Left hindlimb (tissue), 1 donor: ENCODE measurements around the gene RABGAP1.

ENCODE experiments used
- DNase-seq: peaks from one replicate; pipeline ENCODE4 v3.0.0-alpha.2; 2018

The RABGAP1 gene

GRCh38 chr9:123011380-123011779 lies 70.6 kb downstream of the RABGAP1 start:
- no peak for DNase-seq

DNA sequence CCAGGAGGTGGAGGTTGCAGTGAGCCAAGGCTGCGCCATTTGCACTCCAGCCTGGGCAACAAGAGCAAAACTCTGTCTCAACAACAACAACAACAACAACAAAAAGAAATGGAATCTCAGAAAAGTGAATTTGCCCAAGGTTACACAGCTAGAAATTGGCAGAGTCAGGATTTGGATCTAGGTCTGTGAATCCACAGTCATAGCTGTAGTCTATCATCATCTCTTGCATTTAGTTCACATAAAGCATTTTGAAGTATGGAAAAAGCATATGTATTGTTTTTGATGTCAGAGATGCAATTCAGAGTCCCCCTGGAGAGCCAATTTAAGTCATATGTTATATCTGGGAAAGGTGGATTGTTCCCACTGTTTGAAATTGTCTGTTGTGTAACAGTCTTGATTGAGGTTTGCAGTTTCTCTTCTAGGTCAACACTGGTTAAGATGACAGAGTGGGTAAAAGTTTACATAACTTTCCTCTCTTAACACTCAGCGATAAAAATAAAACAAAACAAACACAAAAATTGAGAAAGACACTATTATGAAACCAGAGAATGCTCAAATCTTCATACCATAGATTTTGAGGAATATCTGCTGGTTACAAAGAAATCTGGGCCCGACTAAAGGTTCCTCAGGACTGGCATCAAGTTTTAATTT lies 71.2 kb downstream of the RABGAP1 start:
- DNase-seq, result no peak

DNA sequence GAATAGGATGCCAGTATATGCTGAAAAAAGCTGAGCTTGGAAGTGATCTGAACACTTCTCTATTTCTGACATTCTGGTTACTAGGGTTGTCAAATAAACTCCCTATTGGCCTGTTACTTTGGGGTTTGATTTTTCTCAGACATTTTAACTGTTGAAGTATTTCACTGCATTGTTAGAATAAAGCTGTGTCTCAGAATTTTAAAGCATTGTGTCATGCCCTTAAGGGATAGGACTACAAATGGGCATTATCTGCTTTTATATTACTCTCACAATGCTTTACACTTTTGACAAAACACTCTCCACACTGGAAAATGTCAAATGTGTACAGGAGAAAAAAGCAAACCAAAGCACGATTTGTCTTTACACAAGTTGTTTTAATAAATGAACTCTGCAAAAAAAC lies 75.8 kb downstream of the RABGAP1 start:
- no peak for DNase-seq

DNA sequence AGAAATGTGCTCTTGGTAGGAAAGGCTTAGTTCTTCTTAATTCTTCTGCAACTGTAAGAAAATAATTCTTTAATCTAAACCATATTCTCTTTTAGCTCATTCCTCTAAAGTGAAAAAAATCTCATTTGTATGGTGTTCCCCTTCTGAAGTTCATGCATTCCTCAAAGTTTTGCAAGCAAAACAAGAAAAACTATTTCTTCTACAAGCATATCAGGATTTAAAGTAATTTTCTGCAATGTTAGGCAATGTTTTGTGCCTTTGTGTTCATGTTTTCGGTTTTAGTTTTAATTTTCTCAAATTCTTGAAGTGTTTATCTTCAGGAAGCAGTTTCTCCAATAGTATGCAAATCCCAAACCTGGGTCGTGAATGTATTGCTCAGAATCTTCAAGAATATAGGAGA lies 80.0 kb downstream of the RABGAP1 start:
- DNase-seq, result no peak

GRCh38 chr9:123026425-123026824 lies 85.6 kb downstream of the RABGAP1 start:
- DNase-seq, result no peak

- DNase-seq, result no peak
These were observed 86.7 kb downstream of the RABGAP1 start for GRCh38 chr9:123027517-123027916.

DNA sequence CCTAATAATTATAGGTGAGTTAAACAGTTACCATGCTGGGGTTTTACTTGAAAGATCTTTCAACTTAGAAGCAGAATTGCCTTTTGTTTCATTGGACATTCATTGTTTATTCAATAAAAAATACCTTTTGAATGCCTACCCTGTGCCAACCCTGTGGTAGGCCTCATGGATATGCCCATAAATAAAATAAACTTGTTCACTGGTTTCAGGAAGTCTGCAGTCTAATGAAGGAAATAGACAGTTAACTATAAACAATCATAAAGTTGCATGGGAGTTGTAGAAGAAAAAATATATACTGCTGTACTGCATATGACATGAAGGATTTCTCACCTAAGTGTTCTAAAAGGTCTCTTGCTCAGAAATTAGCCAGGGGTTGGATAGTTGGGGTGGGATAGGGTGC lies 87.3 kb downstream of the RABGAP1 start:
- no peak for DNase-seq

DNA sequence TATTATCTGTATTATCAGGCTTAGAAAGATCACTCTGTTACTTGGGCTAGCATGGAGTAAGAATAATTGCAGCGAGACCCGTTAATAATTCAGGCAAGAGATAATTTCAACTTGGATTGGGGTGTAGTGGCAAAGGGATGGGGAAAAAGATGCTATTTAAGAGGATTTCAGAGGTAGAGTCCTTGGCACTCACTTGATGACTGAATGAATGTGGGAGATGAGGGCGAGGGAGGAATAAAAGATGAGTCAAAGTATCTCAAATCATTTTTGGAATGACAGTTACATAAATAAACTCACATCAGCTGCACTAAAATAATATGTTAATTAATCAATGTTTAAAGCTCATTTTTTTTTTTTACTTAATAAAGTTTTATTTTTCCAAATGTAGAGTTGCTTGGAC lies 88.2 kb downstream of the RABGAP1 start:
- DNase-seq, result no peak

DNA sequence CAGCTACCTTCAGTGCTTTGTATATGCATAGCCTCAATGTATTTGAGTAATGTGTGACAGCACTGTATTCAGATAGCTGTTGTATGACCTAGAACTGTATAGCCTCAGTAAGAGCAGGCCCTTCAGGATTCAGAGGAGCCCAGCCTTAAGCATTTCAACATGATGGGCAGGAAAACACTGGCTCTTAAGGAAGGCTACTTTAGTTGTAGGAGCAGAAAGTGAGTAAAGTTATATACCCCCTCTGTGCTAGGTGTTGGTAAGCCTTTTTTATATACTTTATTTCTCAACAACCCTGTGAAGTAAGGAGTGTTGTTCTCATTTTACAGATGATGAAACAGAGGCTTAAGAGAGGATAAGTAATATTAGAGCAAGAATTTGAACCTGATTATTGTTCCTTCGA lies 91.1 kb downstream of the RABGAP1 start:
- DNase-seq, result no peak

GRCh38 chr9:123033352-123033751 lies 92.5 kb downstream of the RABGAP1 start, which contains the start of gene GPR21:
GPR21 (plus strand) TSS chr9:123033667; CDS start chr9:123034567, 900 bp downstream.
- no peak for DNase-seq

DNA sequence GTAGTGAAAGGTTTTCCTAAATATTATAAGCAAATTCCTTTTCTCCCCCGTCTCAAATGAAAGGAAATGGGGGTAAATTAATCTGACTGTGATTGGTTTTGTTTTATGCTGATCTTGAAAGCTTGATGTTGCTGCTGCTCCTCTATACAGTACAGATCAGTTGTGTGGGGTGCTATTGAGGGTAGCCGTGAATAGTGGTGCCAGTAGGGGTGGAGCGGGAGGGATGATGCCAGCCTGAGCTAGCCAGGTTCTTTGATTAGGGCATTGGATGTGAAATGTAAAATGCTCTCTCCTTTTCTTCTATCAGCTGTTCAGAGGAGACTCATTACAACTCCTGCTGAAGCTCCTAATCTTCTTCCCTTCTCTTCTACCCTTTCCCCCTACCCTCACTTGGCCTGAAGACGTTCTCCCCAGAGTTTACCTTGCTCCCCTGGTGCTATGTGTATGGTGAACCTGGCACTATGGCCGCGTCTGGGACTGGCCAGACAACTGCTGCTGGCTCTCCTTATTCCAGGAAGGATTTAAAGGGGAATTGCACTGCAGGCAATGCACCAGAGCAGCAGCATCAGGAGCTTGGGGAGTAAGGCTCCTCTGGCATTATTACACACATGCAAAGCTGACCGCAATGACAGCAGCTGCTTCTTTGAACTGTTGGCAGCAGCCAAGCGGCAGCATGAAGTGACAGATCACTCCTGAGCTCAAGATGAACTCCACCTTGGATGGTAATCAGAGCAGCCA lies 93.2 kb downstream of the RABGAP1 start:
- DNase-seq, result no peak

DNA sequence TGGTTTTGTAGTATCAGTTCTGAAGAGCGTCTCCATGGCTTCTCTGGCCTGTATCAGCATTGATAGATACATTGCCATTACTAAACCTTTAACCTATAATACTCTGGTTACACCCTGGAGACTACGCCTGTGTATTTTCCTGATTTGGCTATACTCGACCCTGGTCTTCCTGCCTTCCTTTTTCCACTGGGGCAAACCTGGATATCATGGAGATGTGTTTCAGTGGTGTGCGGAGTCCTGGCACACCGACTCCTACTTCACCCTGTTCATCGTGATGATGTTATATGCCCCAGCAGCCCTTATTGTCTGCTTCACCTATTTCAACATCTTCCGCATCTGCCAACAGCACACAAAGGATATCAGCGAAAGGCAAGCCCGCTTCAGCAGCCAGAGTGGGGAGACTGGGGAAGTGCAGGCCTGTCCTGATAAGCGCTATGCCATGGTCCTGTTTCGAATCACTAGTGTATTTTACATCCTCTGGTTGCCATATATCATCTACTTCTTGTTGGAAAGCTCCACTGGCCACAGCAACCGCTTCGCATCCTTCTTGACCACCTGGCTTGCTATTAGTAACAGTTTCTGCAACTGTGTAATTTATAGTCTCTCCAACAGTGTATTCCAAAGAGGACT lies 94.2 kb downstream of the RABGAP1 start:
- DNase-seq, result no peak

GRCh38 chr9:123035791-123036190 lies 95.0 kb downstream of the RABGAP1 start:
- no peak for DNase-seq

GRCh38 chr9:123036893-123037545 lies 96.2 kb downstream of the RABGAP1 start:
- DNase-seq, result no peak

- DNase-seq, result no peak
These were observed 98.9 kb downstream of the RABGAP1 start for GRCh38 chr9:123039617-123040219.

- no peak for DNase-seq
These were observed 100.0 kb downstream of the RABGAP1 start for GRCh38 chr9:123040801-123041200.

DNA sequence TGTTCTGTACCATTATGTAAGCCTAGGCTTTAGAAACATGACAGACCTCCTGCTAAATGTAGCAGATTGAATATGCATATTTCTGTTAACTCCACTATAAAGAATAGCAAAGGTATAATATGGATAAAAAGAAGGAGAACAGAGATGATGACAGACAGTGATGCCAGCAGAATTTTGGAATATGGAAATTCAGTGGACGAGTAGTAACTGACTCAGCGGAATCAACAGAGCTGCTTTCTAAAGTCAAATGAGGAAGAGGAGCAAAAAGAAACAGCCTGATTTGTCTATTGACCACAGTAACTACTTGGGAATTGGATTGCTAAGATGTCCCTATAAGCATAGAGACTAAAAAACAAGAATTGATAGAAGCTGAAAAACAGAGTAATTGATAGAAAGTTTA lies 100.7 kb downstream of the RABGAP1 start:
- DNase-seq, result no peak

DNA sequence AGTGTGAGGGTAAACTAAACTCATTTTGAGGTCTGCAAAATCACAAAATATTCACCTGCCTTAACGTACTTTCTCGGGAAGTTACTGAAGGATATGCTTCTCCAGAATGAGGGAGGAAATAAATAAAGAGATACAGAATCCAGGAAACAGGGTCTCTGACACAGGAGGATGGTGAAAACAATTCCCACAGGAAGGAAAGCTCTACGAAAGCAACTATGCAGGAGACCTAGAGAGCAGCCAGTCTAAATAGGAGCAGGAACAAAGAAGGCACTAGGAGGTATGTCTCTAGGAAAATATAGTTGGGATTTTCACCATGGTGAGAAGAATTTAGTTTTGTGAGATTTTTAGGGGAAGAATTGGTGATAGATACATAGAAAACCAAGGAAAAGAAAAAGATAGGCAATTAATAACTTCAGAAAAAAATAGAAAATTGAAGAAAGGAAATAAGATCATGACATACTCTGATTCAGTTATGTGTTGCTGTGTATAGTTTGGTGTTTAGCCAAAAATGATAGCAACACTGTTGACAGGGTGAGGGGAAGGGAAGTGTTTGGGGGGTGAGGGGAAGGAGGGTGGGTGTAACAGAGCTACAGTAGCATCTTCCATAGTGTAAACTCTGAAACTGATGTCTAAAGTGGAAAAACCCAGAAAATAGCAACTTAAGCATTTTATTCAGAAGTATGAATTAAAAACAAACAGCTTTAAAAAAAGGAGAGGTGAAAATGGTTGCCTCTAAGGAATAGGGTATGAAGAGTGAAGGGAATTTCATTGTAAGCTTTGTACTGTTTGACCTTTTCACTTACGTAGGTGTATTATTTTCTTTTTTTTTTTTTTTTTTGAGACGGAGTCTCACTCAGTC lies 102.5 kb downstream of the RABGAP1 start:
- no peak for DNase-seq

GRCh38 chr9:123044586-123044985 lies 103.8 kb downstream of the RABGAP1 start:
- no peak for DNase-seq

DNA sequence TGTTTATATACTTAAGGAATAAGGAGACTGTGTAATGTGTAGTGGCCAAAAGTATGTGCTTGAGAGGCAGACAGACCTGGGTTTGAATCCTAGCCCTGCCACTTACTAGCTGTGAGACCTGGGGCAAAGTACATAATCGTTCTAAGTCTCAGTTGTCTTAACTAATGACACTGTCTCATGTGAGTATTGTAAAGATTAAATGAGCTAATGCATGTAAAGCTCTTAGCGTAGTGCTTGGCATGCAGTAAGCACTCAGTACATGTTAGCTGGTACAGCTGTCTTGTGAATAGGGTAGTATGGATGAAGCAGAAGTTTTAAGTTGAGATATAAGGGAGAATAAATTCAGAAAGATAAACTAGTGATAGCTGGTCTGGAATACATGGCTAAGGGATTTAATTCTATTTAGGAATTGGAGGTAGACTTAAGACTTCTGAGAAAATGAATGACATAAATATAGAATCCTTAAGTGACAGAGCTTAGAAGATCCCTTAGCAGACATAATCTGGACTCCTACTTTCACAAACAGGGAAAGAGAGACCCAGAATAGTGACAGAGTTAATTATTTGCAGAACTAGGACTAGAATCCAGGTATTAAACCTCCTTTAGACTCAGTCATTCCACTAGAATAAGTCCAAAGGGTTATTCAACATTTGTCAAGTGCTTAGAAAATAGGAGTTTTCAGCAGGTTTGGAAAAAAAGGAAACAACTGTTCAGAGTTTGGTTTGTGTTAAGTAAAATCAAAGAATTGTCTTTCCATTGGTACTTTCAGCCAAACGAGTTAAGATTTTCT lies 105.8 kb downstream of the RABGAP1 start:
- no peak for DNase-seq

DNA sequence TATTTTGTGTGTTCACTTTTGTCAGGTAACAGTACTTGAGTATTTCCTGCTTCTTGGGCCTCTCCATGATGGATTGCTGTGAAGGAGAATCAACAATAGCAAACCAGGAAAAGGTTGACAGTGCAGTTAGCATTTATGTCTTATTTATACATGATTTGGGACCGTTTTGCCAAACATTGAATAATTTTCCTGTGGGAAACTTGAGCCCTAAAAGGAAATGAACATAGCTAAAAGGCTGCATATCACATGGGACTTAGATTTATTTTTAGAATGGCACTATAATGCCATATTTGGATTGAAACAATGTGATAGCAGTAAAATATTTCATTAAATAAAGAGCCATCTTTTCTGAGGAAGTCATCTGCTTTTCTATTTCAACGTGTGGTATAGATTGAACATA lies 107.9 kb downstream of the RABGAP1 start:
- no peak for DNase-seq
